H9 (cell line): ENCODE results near the gene TSSK2. TPM values are rescaled to one million over a fixed set of nuclear protein-coding genes. Genes with fewer than 3 reads are reported as not detected.

Experiments used
- DNase-seq: peaks from one replicate; pipeline ENCODE4 v3.0.0-alpha.2; 2017
- H2AFZ ChIP-seq: one replicate; pipeline ENCODE4 v1.6.1; 2013; ENCODE audit warnings: mild to moderate bottlenecking, low read length, control low read depth, moderate library complexity
- H2AK5ac ChIP-seq: 2 replicates; pipeline ENCODE4 v1.6.1; 2013; ENCODE audit warnings: low read length, control low read depth, mixed read lengths; ENCODE audit not compliant: insufficient read length
- H2BK120ac ChIP-seq: one replicate; pipeline ENCODE4 v1.6.1; 2013; ENCODE audit warnings: low read depth, mild to moderate bottlenecking, low read length, control low read depth, inconsistent platforms; ENCODE audit not compliant: poor library complexity, severe bottlenecking
- H2BK12ac ChIP-seq: 2 replicates; pipeline ENCODE4 v1.6.1; 2013; ENCODE audit warnings: low read length, control low read depth, mixed read lengths, low read depth; ENCODE audit not compliant: insufficient read length
- H2BK15ac ChIP-seq: 2 replicates; pipeline ENCODE4 v1.6.1; 2013; ENCODE audit warnings: low read depth, low read length, control low read depth
- H2BK20ac ChIP-seq: one replicate; pipeline ENCODE4 v1.6.1; 2013; ENCODE audit warnings: low read depth, mild to moderate bottlenecking, low read length, control low read depth, inconsistent platforms; ENCODE audit not compliant: poor library complexity, severe bottlenecking
- H2BK5ac ChIP-seq: 2 replicates; pipeline ENCODE4 v1.6.1; 2013; ENCODE audit warnings: low read length, control low read depth, mixed read lengths; ENCODE audit not compliant: insufficient read length
- H3K14ac ChIP-seq: 2 replicates; pipeline ENCODE4 v1.6.1; 2013; ENCODE audit warnings: low read length, control low read depth; ENCODE audit not compliant: insufficient read depth
- H3K18ac ChIP-seq: 2 replicates; pipeline ENCODE4 v1.6.1; 2013; ENCODE audit warnings: low read depth, mild to moderate bottlenecking, mixed read lengths, low read length, control low read depth; ENCODE audit not compliant: insufficient read length
- H3K23ac ChIP-seq: 2 replicates; pipeline ENCODE4 v1.6.1; 2013; ENCODE audit warnings: low read length, control low read depth, mixed read lengths, low read depth; ENCODE audit not compliant: insufficient read length
- H3K23me2 ChIP-seq: 2 replicates; pipeline ENCODE4 v1.6.1; 2013; ENCODE audit warnings: low read depth, mild to moderate bottlenecking, mixed read lengths, low read length, control low read depth; ENCODE audit not compliant: insufficient read length, poor library complexity, severe bottlenecking
- H3K27ac ChIP-seq: 2 replicates; pipeline ENCODE4 v1.5.1; 2013; ENCODE audit warnings: low read length, control low read depth, mixed read lengths, low read depth; ENCODE audit not compliant: insufficient read length
- H3K27me3 ChIP-seq: 2 replicates; pipeline ENCODE4 v1.6.1; 2013; ENCODE audit warnings: low read length, control low read depth, inconsistent platforms; ENCODE audit not compliant: insufficient read depth
- H3K4ac ChIP-seq: 2 replicates; pipeline ENCODE4 v1.6.1; 2013; ENCODE audit warnings: low read depth, mild to moderate bottlenecking, control low read depth, inconsistent platforms, low read length, moderate library complexity
- H3K4me1 ChIP-seq: 2 replicates; pipeline ENCODE4 v1.6.1; 2013; ENCODE audit warnings: low read length, control low read depth, inconsistent platforms; ENCODE audit not compliant: insufficient read depth
- H3K4me2 ChIP-seq: 2 replicates; pipeline ENCODE4 v1.6.1; 2013; ENCODE audit warnings: low read length, control low read depth, mixed read lengths; ENCODE audit not compliant: insufficient read length, insufficient read depth
- H3K56ac ChIP-seq: 2 replicates; pipeline ENCODE4 v1.6.1; 2013; ENCODE audit warnings: low read depth, mild to moderate bottlenecking, mixed read lengths, low read length, control low read depth; ENCODE audit not compliant: insufficient read length
- H3K79me1 ChIP-seq: 2 replicates; pipeline ENCODE4 v1.6.1; 2013; ENCODE audit warnings: low read depth, mild to moderate bottlenecking, moderate library complexity, low read length, control low read depth, inconsistent platforms; ENCODE audit not compliant: insufficient read depth, poor library complexity, severe bottlenecking
- H3K79me2 ChIP-seq: 2 replicates; pipeline ENCODE4 v1.6.1; 2013; ENCODE audit warnings: low read length, control low read depth, inconsistent platforms; ENCODE audit not compliant: insufficient read depth
- H3K9ac ChIP-seq: 2 replicates; pipeline ENCODE4 v1.6.1; 2013; ENCODE audit warnings: low read length, control low read depth, mixed read lengths; ENCODE audit not compliant: insufficient read length; ENCODE audit errors: extremely low read depth
- H3K9me3 ChIP-seq: one replicate; pipeline ENCODE4 v1.6.1; 2013; ENCODE audit warnings: low read depth, low read length, inconsistent platforms; ENCODE audit not compliant: control insufficient read depth
- H3T11ph ChIP-seq: one replicate; pipeline ENCODE4 v1.6.1; 2013; ENCODE audit warnings: mild to moderate bottlenecking, low read length, control low read depth, inconsistent platforms
- H4K20me1 ChIP-seq: one replicate; pipeline ENCODE4 v1.6.1; 2013; ENCODE audit not compliant: control insufficient read depth, insufficient read length, insufficient read depth
- H4K5ac ChIP-seq: 2 replicates; pipeline ENCODE4 v1.6.1; 2013; ENCODE audit warnings: low read depth, mild to moderate bottlenecking, mixed read lengths, low read length, control low read depth; ENCODE audit not compliant: insufficient read length
- H4K8ac ChIP-seq: replicated peaks from 2 replicates; pipeline ENCODE4 v1.6.1; 2013; ENCODE audit warnings: low read length, control low read depth, mixed read lengths, low read depth; ENCODE audit not compliant: insufficient read length
- H4K91ac ChIP-seq: 2 replicates; pipeline ENCODE4 v1.6.1; 2013; ENCODE audit warnings: low read depth, mild to moderate bottlenecking, moderate library complexity, mixed read lengths, low read length, control low read depth; ENCODE audit not compliant: insufficient read length
- H3K27ac Mint-ChIP-seq, 3 experiments: 2 replicates in 2 of 3; 3 replicates in 1 of 3; pipeline ENCODE4 v1.8.0; 2020 to 2021; ENCODE audit warnings: mixed read lengths in 3 of 3, mild to moderate bottlenecking in 1 of 3, moderate library complexity in 1 of 3
- H3K27me3 Mint-ChIP-seq: 2 replicates; pipeline ENCODE4 v1.8.0; 2021; ENCODE audit warnings: low read depth, mild to moderate bottlenecking, moderate library complexity, mixed read lengths
- H3K36me3 Mint-ChIP-seq, 3 experiments: 2 replicates in 2 of 3; 3 replicates in 1 of 3; pipeline ENCODE4 v1.8.0; 2020 to 2021; ENCODE audit warnings: low read depth in 3 of 3, mixed read lengths in 3 of 3; ENCODE audit not compliant: insufficient read depth in 1 of 3
- H3K4me1 Mint-ChIP-seq, 2 experiments: 2 replicates each; pipeline ENCODE4 v1.8.0; 2020; ENCODE audit warnings: mixed read lengths in 2 of 2
- H3K4me3 Mint-ChIP-seq, 2 experiments: 2 replicates in 1 of 2; 3 replicates in 1 of 2; pipeline ENCODE4 v1.8.0; 2020 to 2021; ENCODE audit warnings: mild to moderate bottlenecking in 2 of 2, mixed read lengths in 2 of 2, moderate library complexity in 1 of 2
- H3K9me3 Mint-ChIP-seq, 2 experiments: 2 replicates in 1 of 2; 3 replicates in 1 of 2; pipeline ENCODE4 v1.8.0; 2020; ENCODE audit warnings: mild to moderate bottlenecking in 2 of 2, mixed read lengths in 2 of 2, moderate library complexity in 1 of 2
- CTCF ChIP-seq: fragments of 200-600 bp; sonication (generic); conservative IDR thresholded peaks from 3 replicates; pipeline ENCODE4 v1.8.0; 2021; ENCODE audit warnings: antibody characterized with exemption, mild to moderate bottlenecking
- WGBS: extraction: QIAGEN DNeasy Blood & Tissue Kit; methylation state at CpG from one replicate; pipeline ENCODE4 v1.1.7; 2013; ENCODE audit warnings: missing lambda C conversion rate, low lambda C conversion rate, mixed read lengths; ENCODE audit not compliant: insufficient read length; ENCODE audit errors: extremely low coverage; 5-methylcytosine and 5-hydroxymethylcytosine counted together
- total RNA-seq: library from RNA; stranded (reverse); gene quantifications from 2 replicates; pipeline ENCODE4 v1.2.1, GENCODE V29; 2021

TSSK2 gene
- total RNA-seq, 1 experiment from 2014 or later, result not detected

GRCh38 chr22:19108807-19109197 lies 22.3 kb upstream of the TSSK2 start:
- Histone ChIP-seq H3K18ac (no peak overlapping the region), H2BK12ac (no peak overlapping the region), H4K91ac (no peak overlapping the region), H2BK20ac (no peak overlapping the region), H2BK120ac (no peak overlapping the region), H3K4me2 (no peak overlapping the region), H3K56ac (no peak overlapping the region), H2AFZ (no peak overlapping the region), H2BK5ac (no peak overlapping the region), H3K14ac (no peak overlapping the region), H3K79me2 (peaks cover 20% of the 10 kb centered on the region; the same call in 1 of the 2 replicates), H3K4ac (no peak overlapping the region), H3K9me3 (no peaks in the 10 kb centered on the region), H3T11ph (no peak overlapping the region), H3K23me2 (no peaks in the 10 kb centered on the region), H3K79me1 (peaks cover 4% of the 10 kb centered on the region), H3K23ac (no peak overlapping the region), H3K9ac (no peak overlapping the region), H2AK5ac (no peak overlapping the region), H3K4me1 (peaks cover 8% of the 10 kb centered on the region; the same call in 1 of the 2 replicates), H3K27me3 (no peaks in the 10 kb centered on the region), H3K27ac (no peak overlapping the region), H4K8ac (no peak overlapping the region), H4K5ac (no peak overlapping the region), H2BK15ac (no peak overlapping the region), H4K20me1 (peaks cover 2% of the 10 kb centered on the region)
- no peaks in the 10 kb centered on the region for H3K27me3 Mint-ChIP-seq
- H3K4me3 Mint-ChIP-seq, result no peak overlapping the region
- peaks cover 27 to 28% of the 10 kb centered on the region in 2 experiments for H3K4me1 Mint-ChIP-seq
- DNase-seq, result no peak
- H3K36me3 Mint-ChIP-seq, result 0 out of 7 replicates have a peak, but pooled peaks cover 0 to 4% (median 1%) of the 10 kb centered on the region in 3 experiments
- no peak for TF ChIP-seq CTCF
- H3K9me3 Mint-ChIP-seq, result no peaks in the 10 kb centered on the region
- no peak overlapping the region for H3K27ac Mint-ChIP-seq
- no CpG with 5 or more reads among the region's 3 CpGs for WGBS
